ENCODE results near the gene ATP1A1.

GRCh38 chr1:116417678-116418077 is 44.6 kb downstream of the ATP1A1 start:
- TF ChIP-seq CTCF (IDR thresholded peaks at IDR 0.05), result no peak
- TF ChIP-seq CHD2 (IDR thresholded peaks at IDR 0.05; ENCODE audit: low read length, partially characterized antibody), result no peak
- TF ChIP-seq PHF8 (IDR thresholded peaks at IDR 0.05; ENCODE audit: borderline replicate concordance, low read depth), result no peak
- TF ChIP-seq POLR2A (IDR thresholded peaks at IDR 0.05; ENCODE audit: low read length), result no peak
- no peak for TF ChIP-seq MYC (IDR thresholded peaks at IDR 0.05; ENCODE audit: borderline replicate concordance, low read length)
- TF ChIP-seq USF2 (IDR thresholded peaks at IDR 0.05), result no peak
- TF ChIP-seq CHD4 (IDR thresholded peaks at IDR 0.05; ENCODE audit: borderline replicate concordance), result no peak

Measured in A549 (cell line).